GM10248 (cell line): ENCODE measurements around the gene GRAMD2B.

Experiments used
- CTCF ChIA-PET: fragments of 300-600 bp; sonication (Branson Sonifier 250); formaldehyde crosslinking; extraction: SDS; loops from one replicate; lab custom pipeline; 2021; ENCODE audit warnings: antibody characterized with exemption; lab: Yijun Ruan, JAX
- POLR2A ChIA-PET: fragments of 350-650 bp; sonication (Branson Sonifier 250); formaldehyde crosslinking; extraction: SDS; loops from one replicate; lab custom pipeline; 2020; ENCODE audit warnings: antibody characterized with exemption; lab: Yijun Ruan, JAX
- DNase-seq: peaks from one replicate; pipeline ENCODE4 v3.0.0; 2012; ENCODE audit errors: extremely low spot score
- CTCF ChIP-seq: IDR thresholded peaks from 2 replicates; pipeline ENCODE4 v1.5.1; 2012; ENCODE audit warnings: mild to moderate bottlenecking, low read depth; ENCODE audit errors: extremely low read depth, missing control alignments, control extremely low read depth

Gene GRAMD2B

GRCh38 chr5:126543660-126544059 lies 120.5 kb downstream of the GRAMD2B start:
- POLR2A ChIA-PET: no interaction called here
- CTCF ChIA-PET: interaction anchor here (0.7 to 14.5 kb wide), 20 partner anchors 9 to 266 kb away, joined by 3 to 220 read pairs (median 4); no protein-coding TSS in a partner anchor
- no peak for TF ChIP-seq CTCF

More at GRCh38 chr5:126543660-126544059, 120.5 kb downstream of the GRAMD2B start:
- no peak for DNase-seq
